ENCODE data around the gene IQGAP2.

Gene IQGAP2

DNA sequence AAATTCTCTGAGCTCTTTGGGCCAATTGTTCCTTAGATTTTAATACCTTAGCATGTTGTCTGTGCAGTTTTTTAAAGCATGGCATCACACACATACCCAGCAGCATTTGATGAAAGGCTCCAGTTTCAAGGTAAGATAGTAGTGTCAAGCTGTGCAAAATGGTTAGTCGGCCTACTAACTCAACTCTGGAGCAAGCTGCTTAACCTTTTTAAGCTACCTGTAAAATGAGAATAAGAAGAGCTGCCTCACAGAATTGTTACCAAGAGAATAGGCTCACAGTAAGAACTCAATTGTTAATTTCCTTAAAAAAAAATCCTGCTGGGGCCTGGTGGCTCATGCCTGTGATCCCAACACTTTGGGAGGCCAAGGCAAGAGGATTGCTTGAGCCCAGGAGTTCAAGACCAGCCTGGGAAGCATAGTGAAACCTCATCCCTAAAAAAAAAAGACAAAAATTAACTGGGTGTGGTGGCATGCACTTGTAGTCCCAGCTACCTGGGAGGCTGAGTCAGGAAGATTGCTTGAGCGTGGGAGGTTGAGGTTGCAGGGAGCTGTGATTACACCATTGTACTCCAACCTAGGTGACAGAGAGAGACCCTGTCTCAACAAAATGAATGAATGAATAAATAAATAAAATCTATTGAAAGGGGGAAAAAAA lies 96.5 kb downstream of the IQGAP2 start:
- no peak overlapping the region for H3K27ac ChIP-seq (ENCODE audit: low read depth, low read length)
- H3K4me3 ChIP-seq (ENCODE audit: insufficient read depth, low read length, poor library complexity, severe bottlenecking): no peak overlapping the region
- no peaks in the 10 kb centered on the region for H4K20me1 ChIP-seq (ENCODE audit: low read depth, low read length)
- no peaks in the 10 kb centered on the region for H3K79me2 ChIP-seq (ENCODE audit: insufficient read depth, low read length)
- TF ChIP-seq EZH2phosphoT487 (conservative IDR thresholded peaks at IDR 0.05; ENCODE audit: low read length): no peak
- TF ChIP-seq, protein P1, sequence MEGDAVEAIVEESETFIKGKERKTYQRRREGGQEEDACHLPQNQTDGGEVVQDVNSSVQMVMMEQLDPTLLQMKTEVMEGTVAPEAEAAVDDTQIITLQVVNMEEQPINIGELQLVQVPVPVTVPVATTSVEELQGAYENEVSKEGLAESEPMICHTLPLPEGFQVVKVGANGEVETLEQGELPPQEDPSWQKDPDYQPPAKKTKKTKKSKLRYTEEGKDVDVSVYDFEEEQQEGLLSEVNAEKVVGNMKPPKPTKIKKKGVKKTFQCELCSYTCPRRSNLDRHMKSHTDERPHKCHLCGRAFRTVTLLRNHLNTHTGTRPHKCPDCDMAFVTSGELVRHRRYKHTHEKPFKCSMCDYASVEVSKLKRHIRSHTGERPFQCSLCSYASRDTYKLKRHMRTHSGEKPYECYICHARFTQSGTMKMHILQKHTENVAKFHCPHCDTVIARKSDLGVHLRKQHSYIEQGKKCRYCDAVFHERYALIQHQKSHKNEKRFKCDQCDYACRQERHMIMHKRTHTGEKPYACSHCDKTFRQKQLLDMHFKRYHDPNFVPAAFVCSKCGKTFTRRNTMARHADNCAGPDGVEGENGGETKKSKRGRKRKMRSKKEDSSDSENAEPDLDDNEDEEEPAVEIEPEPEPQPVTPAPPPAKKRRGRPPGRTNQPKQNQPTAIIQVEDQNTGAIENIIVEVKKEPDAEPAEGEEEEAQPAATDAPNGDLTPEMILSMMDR (IDR thresholded peaks at IDR 0.05; ENCODE audit: insufficient read depth, low read length, poor library complexity, severe bottlenecking): no peak
- no peaks in the 10 kb centered on the region for H3K9me3 ChIP-seq (ENCODE audit: insufficient read depth, low read length)
- H3K9me2 ChIP-seq (replicated peaks; ENCODE audit: insufficient read depth, low read length): no peaks in the 10 kb centered on the region
- H3F3A ChIP-seq (ENCODE audit: insufficient read depth): no peaks in the 10 kb centered on the region
- H3K9ac ChIP-seq (ENCODE audit: low read length): no peak overlapping the region
- H3K27me3 ChIP-seq (ENCODE audit: low read length): no peaks in the 10 kb centered on the region
- H3K36me3 ChIP-seq (ENCODE audit: low read length): no peaks in the 10 kb centered on the region
- no peak overlapping the region for H2AFZ ChIP-seq (ENCODE audit: low read depth, low read length, severe bottlenecking)
- H3K4me2 ChIP-seq (ENCODE audit: low read depth, low read length, poor library complexity, severe bottlenecking): no peak overlapping the region

DNA sequence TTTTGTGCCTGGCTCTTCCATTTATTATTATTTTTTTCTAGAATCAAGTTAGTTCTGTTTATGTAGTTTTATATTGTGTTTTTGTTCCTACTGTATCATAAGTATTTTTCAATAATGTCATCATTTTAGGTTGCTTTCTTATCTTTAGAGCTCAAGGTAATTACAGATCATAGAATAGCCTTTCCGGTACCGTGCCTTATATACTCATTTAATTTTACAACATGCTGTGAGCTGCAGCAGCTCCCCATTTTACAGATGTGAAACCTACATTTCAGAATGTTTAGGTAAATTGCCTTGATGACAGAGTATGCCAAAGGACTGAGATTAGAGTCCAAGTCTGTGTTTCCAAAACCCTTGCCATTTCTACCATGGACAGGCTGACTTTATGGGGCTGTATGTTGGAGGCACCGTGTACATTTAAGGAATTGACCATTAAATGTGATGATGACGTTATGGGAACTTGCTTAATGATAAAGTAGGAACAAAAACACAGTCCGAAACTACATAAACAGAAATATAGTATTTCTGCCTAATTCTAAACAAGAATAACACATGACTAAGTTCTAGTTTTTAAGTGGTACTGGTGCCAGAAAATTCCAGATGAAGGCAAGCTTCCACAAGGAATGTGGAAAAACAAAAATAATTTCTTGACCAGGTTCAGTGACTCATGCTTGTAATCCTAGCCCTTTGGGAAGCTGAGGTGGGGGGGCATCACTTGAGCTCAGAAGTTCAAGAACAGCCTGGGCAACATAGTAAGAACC lies 97.7 kb downstream of the IQGAP2 start:
- H3K4me3 ChIP-seq (ENCODE audit: insufficient read depth, low read length, poor library complexity, severe bottlenecking): no peak overlapping the region
- no peaks in the 10 kb centered on the region for H4K20me1 ChIP-seq (ENCODE audit: low read depth, low read length)
- H2AFZ ChIP-seq (ENCODE audit: low read depth, low read length, severe bottlenecking): no peak overlapping the region
- H3K79me2 ChIP-seq (ENCODE audit: insufficient read depth, low read length): no peaks in the 10 kb centered on the region
- no peaks in the 10 kb centered on the region for H3F3A ChIP-seq (ENCODE audit: insufficient read depth)
- no peak overlapping the region for H3K4me2 ChIP-seq (ENCODE audit: low read depth, low read length, poor library complexity, severe bottlenecking)
- H3K27ac ChIP-seq (ENCODE audit: low read depth, low read length): no peak overlapping the region
- H3K9me3 ChIP-seq (ENCODE audit: insufficient read depth, low read length): no peaks in the 10 kb centered on the region
- no peaks in the 10 kb centered on the region for H3K9me2 ChIP-seq (replicated peaks; ENCODE audit: insufficient read depth, low read length)
- H3K27me3 ChIP-seq (ENCODE audit: low read length): no peaks in the 10 kb centered on the region
- no peak for TF ChIP-seq EZH2phosphoT487 (conservative IDR thresholded peaks at IDR 0.05; ENCODE audit: low read length)
- no peak overlapping the region for H3K9ac ChIP-seq (ENCODE audit: low read length)
- H3K36me3 ChIP-seq (ENCODE audit: low read length): no peaks in the 10 kb centered on the region

DNA sequence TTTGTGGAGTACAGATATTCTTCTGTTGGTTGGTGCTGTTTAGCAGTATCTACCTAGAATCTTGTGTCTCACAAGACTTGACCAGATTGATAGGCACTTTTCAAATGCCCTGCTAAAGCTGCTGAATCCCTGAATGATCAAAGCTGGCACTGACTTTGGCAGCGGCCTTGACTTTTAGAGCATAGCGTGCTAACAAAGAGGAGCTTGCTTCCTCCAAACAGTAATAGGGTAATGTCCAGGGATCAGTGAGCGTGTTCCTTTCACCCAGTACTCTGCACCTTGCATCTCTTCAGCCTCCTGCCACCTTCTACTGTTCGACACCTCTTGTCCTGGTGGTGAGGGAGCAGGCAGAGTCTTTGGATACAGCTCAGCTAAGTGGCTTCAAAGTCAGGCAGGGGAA lies 100.8 kb downstream of the IQGAP2 start:
- H3K27me3 ChIP-seq (ENCODE audit: low read length): no peaks in the 10 kb centered on the region
- no peak overlapping the region for H3K9ac ChIP-seq (ENCODE audit: low read length)
- H3K27ac ChIP-seq (ENCODE audit: low read depth, low read length): no peak overlapping the region
- H3K9me2 ChIP-seq (replicated peaks; ENCODE audit: insufficient read depth, low read length): no peaks in the 10 kb centered on the region
- H3F3A ChIP-seq (ENCODE audit: insufficient read depth): no peaks in the 10 kb centered on the region
- no peak for TF ChIP-seq EZH2phosphoT487 (conservative IDR thresholded peaks at IDR 0.05; ENCODE audit: low read length)
- TF ChIP-seq, protein P1 (IDR thresholded peaks at IDR 0.05; ENCODE audit: insufficient read depth, low read length, poor library complexity, severe bottlenecking): no peak
- H3K36me3 ChIP-seq (ENCODE audit: low read length): no peaks in the 10 kb centered on the region
- H4K20me1 ChIP-seq (ENCODE audit: low read depth, low read length): no peaks in the 10 kb centered on the region
- no peaks in the 10 kb centered on the region for H3K79me2 ChIP-seq (ENCODE audit: insufficient read depth, low read length)
- no peak overlapping the region for H3K4me2 ChIP-seq (ENCODE audit: low read depth, low read length, poor library complexity, severe bottlenecking)
- no peak overlapping the region for H2AFZ ChIP-seq (ENCODE audit: low read depth, low read length, severe bottlenecking)
- no peaks in the 10 kb centered on the region for H3K9me3 ChIP-seq (ENCODE audit: insufficient read depth, low read length)
- no peak overlapping the region for H3K4me3 ChIP-seq (ENCODE audit: insufficient read depth, low read length, poor library complexity, severe bottlenecking)

Data from SU-DHL-6 (cell line).